Retina (tissue), 1 donor: ENCODE data around the gene MADCAM1.

ENCODE experiments used
- DNase-seq: peaks from one replicate; pipeline ENCODE4 v3.0.0-alpha.2; 2016

Gene MADCAM1

GRCh38 chr19:511101-511851 lies 15.0 kb downstream of the MADCAM1 start:
- DNase-seq: no peak

GRCh38 chr19:512547-513365 lies 16.5 kb downstream of the MADCAM1 start:
- peak; percentile 81 for DNase-seq

GRCh38 chr19:513368-514165 lies 17.3 kb downstream of the MADCAM1 start:
- DNase-seq: no peak

- DNase-seq: no peak
Measured at GRCh38 chr19:514166-514663, 17.9 kb downstream of the MADCAM1 start.

- DNase-seq: peak; percentile 35
Measured at GRCh38 chr19:517721-518597, 21.7 kb downstream of the MADCAM1 start.

GRCh38 chr19:518598-519231 lies 22.4 kb downstream of the MADCAM1 start:
- peak; percentile 81 for DNase-seq

- no peak for DNase-seq
Measured at GRCh38 chr19:519449-519865, 23.2 kb downstream of the MADCAM1 start.

GRCh38 chr19:522726-523125 lies 26.4 kb downstream of the MADCAM1 start:
- DNase-seq: no peak

GRCh38 chr19:524062-524674 lies 27.9 kb downstream of the MADCAM1 start:
- DNase-seq: no peak

- DNase-seq: no peak
Measured at GRCh38 chr19:525029-525428, 28.7 kb downstream of the MADCAM1 start.

GRCh38 chr19:525857-526419 lies 29.7 kb downstream of the MADCAM1 start:
- DNase-seq: no peak

GRCh38 chr19:530134-531008 lies 34.1 kb downstream of the MADCAM1 start:
- DNase-seq: no peak

GRCh38 chr19:531009-531752 lies 34.9 kb downstream of the MADCAM1 start:
- peak; percentile 91 for DNase-seq

GRCh38 chr19:531753-532560 lies 35.7 kb downstream of the MADCAM1 start, which contains the start of gene CDC34:
TSS of gene CDC34 (plus strand) at chr19:531760. CDS start at chr19:531932, 172 bp downstream.
- peak; percentile 62 for DNase-seq

- peak; percentile 88 for DNase-seq
Measured at GRCh38 chr19:532561-533363, 36.5 kb downstream of the MADCAM1 start.

- no peak for DNase-seq
Measured at GRCh38 chr19:533364-534058, 37.2 kb downstream of the MADCAM1 start.
